Mammary epithelial cell (primary cell): Measurements from ENCODE around the gene MYO16.

Experiments used
- EZH2 ChIP-seq: IDR thresholded peaks from 2 replicates; pipeline ENCODE4 v1.6.1; 2012; ENCODE audit warnings: low read length, inconsistent platforms, borderline replicate concordance
- TF ChIP-seq, protein P1 (sequence below), 2 donors: IDR thresholded peaks in 1 of 2; conservative IDR thresholded peaks in 1 of 2; 2 replicates each; pipeline ENCODE4 v1.5.1; 2011 to 2012; ENCODE audit warnings: inconsistent platforms in 2 of 2, low read length in 2 of 2, mild to moderate bottlenecking in 2 of 2, control low read depth in 1 of 2, low read depth in 1 of 2; ENCODE audit not compliant: insufficient read depth in 1 of 2; ENCODE audit errors: extremely low read depth in 1 of 2

DNA sequence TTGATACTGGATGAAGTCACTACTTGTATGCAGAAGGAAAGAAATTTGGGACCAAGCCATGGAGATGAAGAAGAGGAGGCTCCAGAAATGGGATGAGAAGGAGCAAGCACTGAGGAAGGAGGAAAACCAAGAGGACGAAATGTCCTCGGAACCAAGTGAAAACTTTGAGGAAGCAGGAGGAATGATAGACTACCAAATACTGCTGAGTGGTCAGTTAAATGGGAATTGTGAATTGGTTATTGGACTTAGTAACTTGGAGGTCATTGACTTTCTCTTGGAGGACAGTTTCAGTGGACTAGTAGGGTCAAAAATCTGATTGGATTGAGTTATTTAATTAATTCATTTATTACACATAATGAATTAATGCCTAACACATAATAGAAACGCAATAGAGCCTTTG, 167.9 kb downstream of the MYO16 start:
- TF ChIP-seq, protein P1, sequence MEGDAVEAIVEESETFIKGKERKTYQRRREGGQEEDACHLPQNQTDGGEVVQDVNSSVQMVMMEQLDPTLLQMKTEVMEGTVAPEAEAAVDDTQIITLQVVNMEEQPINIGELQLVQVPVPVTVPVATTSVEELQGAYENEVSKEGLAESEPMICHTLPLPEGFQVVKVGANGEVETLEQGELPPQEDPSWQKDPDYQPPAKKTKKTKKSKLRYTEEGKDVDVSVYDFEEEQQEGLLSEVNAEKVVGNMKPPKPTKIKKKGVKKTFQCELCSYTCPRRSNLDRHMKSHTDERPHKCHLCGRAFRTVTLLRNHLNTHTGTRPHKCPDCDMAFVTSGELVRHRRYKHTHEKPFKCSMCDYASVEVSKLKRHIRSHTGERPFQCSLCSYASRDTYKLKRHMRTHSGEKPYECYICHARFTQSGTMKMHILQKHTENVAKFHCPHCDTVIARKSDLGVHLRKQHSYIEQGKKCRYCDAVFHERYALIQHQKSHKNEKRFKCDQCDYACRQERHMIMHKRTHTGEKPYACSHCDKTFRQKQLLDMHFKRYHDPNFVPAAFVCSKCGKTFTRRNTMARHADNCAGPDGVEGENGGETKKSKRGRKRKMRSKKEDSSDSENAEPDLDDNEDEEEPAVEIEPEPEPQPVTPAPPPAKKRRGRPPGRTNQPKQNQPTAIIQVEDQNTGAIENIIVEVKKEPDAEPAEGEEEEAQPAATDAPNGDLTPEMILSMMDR (conservative IDR thresholded peaks at IDR 0.05 in 1 of 2, IDR thresholded peaks at IDR 0.05 in 1 of 2; ENCODE audit: extremely low read depth in 1 of 2, insufficient read depth in 1 of 2, low read depth in 1 of 2, low read length in 2 of 2) = no peak
- TF ChIP-seq EZH2 = no peak
